Activated effector memory CD4-positive, alpha-beta T cell treated with anti-CD3 and anti-CD28 coated beads, Interleukin-2, amount 50 U/mL, for 16 hours (primary cell): Measurements from ENCODE around the gene TP53BP1.
A peak's percentile ranks its signal among the peaks of the same experiment; 100 is the strongest.
"Not testable (repeated sequence)": the region's sequence is repeated elsewhere in the genome, so short reads cannot be mapped to it uniquely, and the experiment has no call there.

Experiments
- DNase-seq: peaks from one replicate; pipeline ENCODE4 v3.0.0-alpha.2; 2020

Gene TP53BP1, protein sequence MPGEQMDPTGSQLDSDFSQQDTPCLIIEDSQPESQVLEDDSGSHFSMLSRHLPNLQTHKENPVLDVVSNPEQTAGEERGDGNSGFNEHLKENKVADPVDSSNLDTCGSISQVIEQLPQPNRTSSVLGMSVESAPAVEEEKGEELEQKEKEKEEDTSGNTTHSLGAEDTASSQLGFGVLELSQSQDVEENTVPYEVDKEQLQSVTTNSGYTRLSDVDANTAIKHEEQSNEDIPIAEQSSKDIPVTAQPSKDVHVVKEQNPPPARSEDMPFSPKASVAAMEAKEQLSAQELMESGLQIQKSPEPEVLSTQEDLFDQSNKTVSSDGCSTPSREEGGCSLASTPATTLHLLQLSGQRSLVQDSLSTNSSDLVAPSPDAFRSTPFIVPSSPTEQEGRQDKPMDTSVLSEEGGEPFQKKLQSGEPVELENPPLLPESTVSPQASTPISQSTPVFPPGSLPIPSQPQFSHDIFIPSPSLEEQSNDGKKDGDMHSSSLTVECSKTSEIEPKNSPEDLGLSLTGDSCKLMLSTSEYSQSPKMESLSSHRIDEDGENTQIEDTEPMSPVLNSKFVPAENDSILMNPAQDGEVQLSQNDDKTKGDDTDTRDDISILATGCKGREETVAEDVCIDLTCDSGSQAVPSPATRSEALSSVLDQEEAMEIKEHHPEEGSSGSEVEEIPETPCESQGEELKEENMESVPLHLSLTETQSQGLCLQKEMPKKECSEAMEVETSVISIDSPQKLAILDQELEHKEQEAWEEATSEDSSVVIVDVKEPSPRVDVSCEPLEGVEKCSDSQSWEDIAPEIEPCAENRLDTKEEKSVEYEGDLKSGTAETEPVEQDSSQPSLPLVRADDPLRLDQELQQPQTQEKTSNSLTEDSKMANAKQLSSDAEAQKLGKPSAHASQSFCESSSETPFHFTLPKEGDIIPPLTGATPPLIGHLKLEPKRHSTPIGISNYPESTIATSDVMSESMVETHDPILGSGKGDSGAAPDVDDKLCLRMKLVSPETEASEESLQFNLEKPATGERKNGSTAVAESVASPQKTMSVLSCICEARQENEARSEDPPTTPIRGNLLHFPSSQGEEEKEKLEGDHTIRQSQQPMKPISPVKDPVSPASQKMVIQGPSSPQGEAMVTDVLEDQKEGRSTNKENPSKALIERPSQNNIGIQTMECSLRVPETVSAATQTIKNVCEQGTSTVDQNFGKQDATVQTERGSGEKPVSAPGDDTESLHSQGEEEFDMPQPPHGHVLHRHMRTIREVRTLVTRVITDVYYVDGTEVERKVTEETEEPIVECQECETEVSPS (N-terminal part only)

DNA sequence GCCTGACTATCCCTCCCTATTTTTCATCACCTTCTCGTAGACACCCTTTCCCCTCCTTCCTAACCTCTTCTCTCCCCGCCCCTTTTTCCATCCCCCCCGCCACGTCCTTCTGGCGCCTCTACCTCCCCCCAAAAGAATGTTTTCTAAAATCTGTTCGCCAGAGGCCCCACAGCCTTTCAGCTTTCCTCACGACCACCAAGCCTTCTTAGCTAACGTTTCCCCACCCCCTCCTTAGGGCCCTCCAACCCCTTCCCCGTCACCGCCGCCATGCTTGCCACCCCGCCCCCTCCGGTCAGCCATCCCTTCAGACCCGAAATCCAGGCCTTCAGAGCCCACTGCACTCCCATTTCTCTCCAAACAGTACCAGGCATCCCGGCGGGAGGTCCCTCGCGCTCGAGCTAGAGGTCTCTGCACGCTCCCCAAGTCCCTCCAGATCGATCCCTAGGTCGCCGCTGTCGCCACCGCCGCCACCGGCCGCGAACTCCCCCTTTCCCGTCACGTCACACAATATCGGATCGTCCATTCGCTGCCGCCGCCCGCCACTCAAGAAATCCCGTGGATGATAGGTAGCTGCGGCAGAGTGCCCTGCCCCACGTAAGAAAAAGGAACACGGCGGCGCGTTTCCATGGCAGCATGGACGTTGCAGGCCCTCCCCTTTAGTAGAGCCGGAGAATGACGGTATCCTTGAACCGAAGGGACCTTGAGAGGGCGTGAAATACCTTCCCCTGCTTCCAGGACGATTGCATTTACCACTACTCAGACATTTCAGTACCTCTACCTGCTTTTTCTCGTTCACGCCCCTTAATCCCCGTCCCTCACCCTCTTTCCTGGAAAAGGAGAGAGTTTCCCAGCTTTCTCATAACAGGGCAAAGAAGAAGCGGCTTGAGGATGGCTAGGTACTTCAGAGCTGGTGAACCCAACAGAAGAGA, at the start of gene TP53BP1:
Gene TP53BP1 (minus strand): TSS at position 484 of the 929 bp plus-strand sequence. CDS start 113 bp downstream, at position 371.
- DNase-seq = peak; percentile 98

- DNase-seq = no peak
Observed at GRCh38 chr15:43541785-43542184, 48.8 kb upstream of the TP53BP1 start.

DNA sequence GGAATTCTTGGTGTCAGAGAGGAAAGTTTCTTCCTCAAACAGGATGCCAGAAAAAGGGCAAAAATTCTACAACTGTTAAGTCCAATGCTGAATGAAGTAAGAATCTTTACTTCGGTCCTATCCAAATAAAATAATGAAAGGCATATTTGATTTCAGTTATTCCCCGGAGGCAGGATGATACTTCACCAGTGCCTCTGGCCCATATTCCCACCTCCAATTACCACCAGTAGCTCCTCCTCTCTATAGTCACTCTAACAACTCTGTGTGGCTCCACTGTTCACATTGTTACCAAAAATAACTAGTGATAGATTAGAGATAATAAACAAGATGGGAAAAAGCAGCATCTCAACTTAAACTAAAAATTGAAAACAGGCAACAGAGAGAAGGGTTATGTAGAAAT, 45.1 kb upstream of the TP53BP1 start:
- DNase-seq = no peak

GRCh38 chr15:43534897-43535296, 41.9 kb upstream of the TP53BP1 start:
- DNase-seq = no peak

GRCh38 chr15:43532826-43533225, 39.9 kb upstream of the TP53BP1 start:
- not testable (repeated sequence) for DNase-seq

GRCh38 chr15:43531018-43531670, 38.2 kb upstream of the TP53BP1 start:
- peak; percentile 27 for DNase-seq

DNA sequence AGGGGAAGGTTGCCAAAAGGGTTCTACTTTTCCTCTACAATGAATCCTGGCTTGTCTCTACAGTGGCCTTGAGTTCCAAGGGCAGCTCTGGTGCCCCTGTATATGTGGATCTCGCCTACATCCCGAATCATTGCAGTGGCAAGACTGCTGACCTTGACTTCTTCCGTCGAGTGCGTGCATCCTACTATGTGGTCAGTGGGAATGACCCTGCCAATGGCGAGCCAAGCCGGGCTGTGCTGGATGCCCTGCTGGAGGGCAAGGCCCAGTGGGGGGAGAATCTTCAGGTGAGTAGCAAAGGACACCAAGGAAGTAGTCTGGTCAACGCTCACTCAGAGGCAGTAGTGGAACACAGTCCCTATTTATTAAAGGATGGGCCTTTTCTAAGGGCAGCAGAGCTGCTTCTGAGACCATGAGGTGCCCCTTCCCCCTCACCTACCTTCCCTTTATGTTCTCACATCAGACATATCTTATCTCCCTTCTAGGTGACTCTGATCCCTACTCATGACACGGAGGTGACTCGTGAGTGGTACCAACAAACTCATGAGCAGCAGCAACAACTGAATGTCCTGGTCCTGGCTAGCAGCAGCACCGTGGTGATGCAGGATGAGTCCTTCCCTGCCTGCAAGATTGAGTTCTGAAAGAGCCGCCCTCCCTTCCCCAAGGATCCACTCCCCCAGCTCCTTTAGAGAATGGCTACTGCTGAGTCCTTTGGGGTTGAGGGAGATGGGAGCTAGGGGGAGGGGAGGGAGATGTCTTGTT, 36.8 kb upstream of the TP53BP1 start:
- DNase-seq = no peak

GRCh38 chr15:43529141-43529540, 36.2 kb upstream of the TP53BP1 start:
- DNase-seq = no peak

- no peak for DNase-seq
Observed at GRCh38 chr15:43528542-43529007, 35.6 kb upstream of the TP53BP1 start.

- DNase-seq = no peak
Observed at GRCh38 chr15:43527802-43528541, 35.0 kb upstream of the TP53BP1 start.

DNA sequence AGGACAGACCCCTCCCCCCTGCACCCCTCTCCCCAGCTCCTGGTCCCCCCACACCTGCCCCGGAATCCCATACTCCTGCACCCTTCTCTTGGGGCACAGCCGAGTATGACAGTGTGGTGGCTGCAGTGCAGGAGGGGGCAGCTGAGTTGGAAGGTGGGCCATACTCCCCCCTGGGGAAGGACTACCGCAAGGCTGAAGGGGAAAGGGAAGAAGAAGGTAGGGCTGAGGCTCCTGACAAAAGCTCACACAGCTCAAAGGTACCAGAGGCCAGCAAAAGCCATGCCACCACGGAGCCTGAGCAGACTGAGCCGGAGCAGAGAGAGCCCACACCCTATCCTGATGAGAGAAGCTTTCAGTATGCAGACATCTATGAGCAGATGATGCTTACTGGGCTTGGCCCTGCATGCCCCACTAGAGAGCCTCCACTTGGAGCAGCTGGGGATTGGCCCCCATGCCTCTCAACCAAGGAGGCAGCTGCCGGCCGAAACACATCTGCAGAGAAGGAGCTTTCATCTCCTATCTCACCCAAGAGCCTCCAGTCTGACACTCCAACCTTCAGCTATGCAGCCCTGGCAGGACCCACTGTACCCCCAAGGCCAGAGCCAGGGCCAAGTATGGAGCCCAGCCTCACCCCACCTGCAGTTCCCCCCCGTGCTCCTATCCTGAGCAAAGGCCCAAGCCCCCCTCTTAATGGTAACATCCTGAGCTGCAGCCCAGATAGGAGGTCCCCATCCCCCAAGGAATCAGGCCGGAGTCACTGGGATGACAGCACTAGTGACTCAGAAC, 34.3 kb upstream of the TP53BP1 start:
- no peak for DNase-seq

DNA sequence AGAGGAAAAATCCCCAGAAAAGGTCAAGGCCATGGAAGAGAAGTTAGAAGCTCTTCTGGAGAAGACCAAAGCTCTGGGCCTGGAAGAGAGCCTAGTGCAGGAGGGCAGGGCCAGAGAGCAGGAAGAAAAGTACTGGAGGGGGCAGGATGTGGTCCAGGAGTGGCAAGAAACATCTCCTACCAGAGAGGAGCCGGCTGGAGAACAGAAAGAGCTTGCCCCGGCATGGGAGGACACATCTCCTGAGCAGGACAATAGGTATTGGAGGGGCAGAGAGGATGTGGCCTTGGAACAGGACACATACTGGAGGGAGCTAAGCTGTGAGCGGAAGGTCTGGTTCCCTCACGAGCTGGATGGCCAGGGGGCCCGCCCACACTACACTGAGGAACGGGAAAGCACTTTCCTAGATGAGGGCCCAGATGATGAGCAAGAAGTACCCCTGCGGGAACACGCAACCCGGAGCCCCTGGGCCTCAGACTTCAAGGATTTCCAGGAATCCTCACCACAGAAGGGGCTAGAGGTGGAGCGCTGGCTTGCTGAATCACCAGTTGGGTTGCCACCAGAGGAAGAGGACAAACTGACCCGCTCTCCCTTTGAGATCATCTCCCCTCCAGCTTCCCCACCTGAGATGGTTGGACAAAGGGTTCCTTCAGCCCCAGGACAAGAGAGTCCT, 33.4 kb upstream of the TP53BP1 start:
- no peak for DNase-seq

DNA sequence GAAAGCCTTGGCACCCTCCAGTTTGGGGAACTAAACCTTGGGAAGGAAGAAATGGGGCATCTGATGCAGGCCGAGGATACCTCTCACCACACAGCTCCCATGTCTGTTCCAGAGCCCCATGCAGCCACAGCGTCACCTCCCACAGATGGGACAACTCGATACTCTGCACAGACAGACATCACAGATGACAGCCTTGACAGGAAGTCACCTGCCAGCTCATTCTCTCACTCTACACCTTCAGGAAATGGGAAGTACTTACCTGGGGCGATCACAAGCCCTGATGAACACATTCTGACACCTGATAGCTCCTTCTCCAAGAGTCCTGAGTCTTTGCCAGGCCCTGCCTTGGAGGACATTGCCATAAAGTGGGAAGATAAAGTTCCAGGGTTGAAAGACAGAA, 32.2 kb upstream of the TP53BP1 start:
- DNase-seq = no peak

DNA sequence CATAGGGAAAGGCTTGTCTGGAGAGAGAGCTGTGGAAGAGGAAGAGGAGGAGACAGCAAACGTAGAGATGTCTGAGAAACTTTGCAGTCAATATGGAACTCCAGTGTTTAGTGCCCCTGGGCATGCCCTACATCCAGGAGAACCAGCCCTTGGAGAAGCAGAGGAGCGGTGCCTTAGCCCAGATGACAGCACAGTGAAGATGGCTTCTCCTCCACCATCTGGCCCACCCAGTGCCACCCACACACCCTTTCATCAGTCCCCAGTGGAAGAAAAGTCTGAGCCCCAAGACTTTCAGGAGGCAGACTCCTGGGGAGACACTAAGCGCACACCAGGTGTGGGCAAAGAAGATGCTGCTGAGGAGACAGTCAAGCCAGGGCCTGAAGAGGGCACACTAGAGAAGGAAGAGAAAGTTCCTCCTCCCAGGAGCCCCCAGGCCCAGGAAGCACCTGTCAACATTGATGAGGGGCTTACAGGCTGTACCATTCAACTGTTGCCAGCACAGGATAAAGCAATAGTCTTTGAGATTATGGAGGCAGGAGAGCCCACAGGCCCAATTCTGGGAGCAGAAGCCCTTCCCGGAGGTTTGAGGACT, 31.4 kb upstream of the TP53BP1 start:
- no peak for DNase-seq

DNA sequence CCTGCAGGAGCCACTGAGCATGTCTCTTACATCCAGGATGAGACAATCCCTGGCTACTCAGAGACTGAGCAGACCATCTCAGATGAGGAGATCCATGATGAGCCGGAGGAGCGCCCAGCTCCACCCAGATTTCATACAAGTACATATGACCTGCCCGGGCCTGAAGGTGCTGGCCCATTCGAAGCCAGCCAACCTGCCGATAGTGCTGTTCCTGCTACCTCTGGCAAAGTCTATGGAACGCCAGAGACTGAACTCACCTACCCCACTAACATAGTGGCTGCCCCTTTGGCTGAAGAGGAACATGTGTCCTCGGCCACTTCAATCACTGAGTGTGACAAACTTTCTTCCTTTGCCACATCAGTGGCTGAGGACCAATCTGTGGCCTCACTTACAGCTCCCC, 30.7 kb upstream of the TP53BP1 start:
- no peak for DNase-seq

GRCh38 chr15:43522247-43522646, 29.3 kb upstream of the TP53BP1 start:
- no peak for DNase-seq

DNA sequence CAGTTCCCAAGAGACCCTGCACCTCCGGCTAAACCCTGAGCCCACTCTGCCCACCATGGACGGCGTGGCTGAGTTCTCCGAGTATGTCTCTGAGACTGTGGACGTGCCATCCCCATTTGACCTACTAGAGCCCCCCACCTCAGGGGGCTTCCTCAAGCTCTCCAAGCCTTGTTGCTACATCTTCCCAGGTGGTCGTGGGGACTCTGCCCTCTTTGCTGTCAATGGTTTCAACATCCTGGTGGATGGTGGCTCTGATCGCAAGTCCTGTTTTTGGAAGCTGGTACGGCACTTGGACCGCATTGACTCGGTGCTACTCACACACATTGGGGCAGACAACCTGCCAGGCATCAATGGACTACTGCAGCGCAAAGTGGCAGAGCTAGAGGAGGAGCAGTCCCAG, 28.5 kb upstream of the TP53BP1 start:
- no peak for DNase-seq

- DNase-seq = no peak
Observed at GRCh38 chr15:43520138-43520537, 27.2 kb upstream of the TP53BP1 start.
